Measurements from ENCODE around the gene SLC38A9.

GRCh38 chr5:55724281-55724680 is 12.2 kb upstream of the SLC38A9 start:
- TF ChIP-seq CTCF (IDR thresholded peaks at IDR 0.05) (no peak), FOSL2 (IDR thresholded peaks at IDR 0.05; ENCODE audit: borderline replicate concordance, low read depth) (no peak), GABPA (IDR thresholded peaks at IDR 0.05; ENCODE audit: low read depth) (no peak), RAD21 (IDR thresholded peaks at IDR 0.05; ENCODE audit: low read length) (no peak), RFX5 (IDR thresholded peaks at IDR 0.05; ENCODE audit: low read length) (no peak), TCF12 (IDR thresholded peaks at IDR 0.05) (no peak), SMC3 (IDR thresholded peaks at IDR 0.05; ENCODE audit: low read depth, low read length) (no peak), POLR2AphosphoS5 (IDR thresholded peaks at IDR 0.05; ENCODE audit: low read depth, low read length) (no peak)
- TF ChIP-seq, protein P1, sequence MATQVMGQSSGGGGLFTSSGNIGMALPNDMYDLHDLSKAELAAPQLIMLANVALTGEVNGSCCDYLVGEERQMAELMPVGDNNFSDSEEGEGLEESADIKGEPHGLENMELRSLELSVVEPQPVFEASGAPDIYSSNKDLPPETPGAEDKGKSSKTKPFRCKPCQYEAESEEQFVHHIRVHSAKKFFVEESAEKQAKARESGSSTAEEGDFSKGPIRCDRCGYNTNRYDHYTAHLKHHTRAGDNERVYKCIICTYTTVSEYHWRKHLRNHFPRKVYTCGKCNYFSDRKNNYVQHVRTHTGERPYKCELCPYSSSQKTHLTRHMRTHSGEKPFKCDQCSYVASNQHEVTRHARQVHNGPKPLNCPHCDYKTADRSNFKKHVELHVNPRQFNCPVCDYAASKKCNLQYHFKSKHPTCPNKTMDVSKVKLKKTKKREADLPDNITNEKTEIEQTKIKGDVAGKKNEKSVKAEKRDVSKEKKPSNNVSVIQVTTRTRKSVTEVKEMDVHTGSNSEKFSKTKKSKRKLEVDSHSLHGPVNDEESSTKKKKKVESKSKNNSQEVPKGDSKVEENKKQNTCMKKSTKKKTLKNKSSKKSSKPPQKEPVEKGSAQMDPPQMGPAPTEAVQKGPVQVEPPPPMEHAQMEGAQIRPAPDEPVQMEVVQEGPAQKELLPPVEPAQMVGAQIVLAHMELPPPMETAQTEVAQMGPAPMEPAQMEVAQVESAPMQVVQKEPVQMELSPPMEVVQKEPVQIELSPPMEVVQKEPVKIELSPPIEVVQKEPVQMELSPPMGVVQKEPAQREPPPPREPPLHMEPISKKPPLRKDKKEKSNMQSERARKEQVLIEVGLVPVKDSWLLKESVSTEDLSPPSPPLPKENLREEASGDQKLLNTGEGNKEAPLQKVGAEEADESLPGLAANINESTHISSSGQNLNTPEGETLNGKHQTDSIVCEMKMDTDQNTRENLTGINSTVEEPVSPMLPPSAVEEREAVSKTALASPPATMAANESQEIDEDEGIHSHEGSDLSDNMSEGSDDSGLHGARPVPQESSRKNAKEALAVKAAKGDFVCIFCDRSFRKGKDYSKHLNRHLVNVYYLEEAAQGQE (IDR thresholded peaks at IDR 0.05; ENCODE audit: low read depth, low read length) = no peak
